A549 treated with CORT108297 at 1 μM for 4 hours (cell line): Measurements from ENCODE around the gene PCBD1. TPM values are rescaled to one million over a fixed set of nuclear protein-coding genes. Genes with fewer than 3 reads are reported as not detected.

ENCODE experiments used
- total RNA-seq: library from RNA; stranded (reverse); fragments of 200-300 nt; extraction: Qiagen RNA extraction; gene quantifications from 5 replicates; pipeline ENCODE4 v1.2.3, GENCODE V29; 2022

The PCBD1 gene
- 192 to 267 TPM (median 238 TPM) in 5 replicates for total RNA-seq

GRCh38 chr10:70887804-70888800, at the start of gene PCBD1:
PCBD1 (minus strand) TSS chr10:70888565; CDS start chr10:70888533, 32 bp downstream.

Other genes starting within 250 kb of the PCBD1 start
- gene ADAMTS14, start 216.1 kb downstream of the PCBD1 start, total RNA-seq: 0.05 to 0.10 TPM (median 0.09 TPM) in 5 replicates
- not detected in 5 replicates for gene TBATA, start 103.2 kb downstream of the PCBD1 start, total RNA-seq
- 25.5 to 33.9 TPM (median 28.8 TPM) in 5 replicates for gene SGPL1, start 72.6 kb downstream of the PCBD1 start, total RNA-seq